ENCODE data around the gene HMGA1. TPM values are rescaled to one million over a fixed set of nuclear protein-coding genes. Genes with fewer than 3 reads are reported as not detected.

Gene HMGA1
- total RNA-seq, 1 experiment from 2014 or later, result 2,446 TPM

- TF ChIP-seq HMGA2 (CRISPR knock-in tag; IDR thresholded peaks at IDR 0.05) (no peak), CREB1 (CRISPR knock-in tag; IDR thresholded peaks at IDR 0.05) (0 out of 2 replicates have a peak, but pooled peaks have one; percentile 71), NFE2L1 (CRISPR knock-in tag; IDR thresholded peaks at IDR 0.05) (peak; percentile 82), ZNF263 (CRISPR knock-in tag; IDR thresholded peaks at IDR 0.05; ENCODE audit: low read depth) (no peak), NR3C1 (CRISPR knock-in tag; conservative IDR thresholded peaks at IDR 0.05; ENCODE audit: low read depth) (no peak), CTCF (IDR thresholded peaks at IDR 0.05) (no peak), E2F5 (CRISPR knock-in tag; IDR thresholded peaks at IDR 0.05) (peak; percentile 95)
Observed at GRCh38 chr6:34235307-34236130, 1.2 kb upstream of the HMGA1 start (continued).

GRCh38 chr6:34236131-34236442 is 586 bp upstream of the HMGA1 start:
- no peak for ATAC-seq

More at GRCh38 chr6:34236131-34236442, 586 bp upstream of the HMGA1 start:
- no peaks in the 10 kb centered on the region for H3K9me3 Mint-ChIP-seq
- POLR2A ChIA-PET, result interaction anchor here (1.0 to 2.2 kb wide), 11 partner anchors 9 to 1264 kb away, joined by 3 to 41 read pairs (median 11); partner anchors contain the start of gene SMIM29
- 0 out of 2 replicates have a peak, but pooled peaks have one; percentile 1 for TF ChIP-seq EMX1 (CRISPR knock-in tag; IDR thresholded peaks at IDR 0.05)
- peak; percentile 35; the same call in 1 of the 2 replicates for TF ChIP-seq TEAD4 (CRISPR knock-in tag; IDR thresholded peaks at IDR 0.05)
- TF ChIP-seq ZNF671 (CRISPR knock-in tag; IDR thresholded peaks at IDR 0.05), result no peak
- TF ChIP-seq AR (CRISPR knock-in tag; IDR thresholded peaks at IDR 0.05), result peak; percentile 82; the same call in 1 of the 2 replicates
- peak; percentile 2; the same call in 1 of the 2 replicates for TF ChIP-seq ARID4B (CRISPR knock-in tag; IDR thresholded peaks at IDR 0.05; ENCODE audit: borderline replicate concordance)
- no peak for TF ChIP-seq ZBTB21 (CRISPR knock-in tag; IDR thresholded peaks at IDR 0.05; ENCODE audit: borderline replicate concordance)
- DNase-seq (ENCODE audit: low spot score), result peak; percentile 34
- H3K4me1 Mint-ChIP-seq, result peaks cover 49% of the 10 kb centered on the region
- H3K36me3 Mint-ChIP-seq, result peaks cover 27% of the 10 kb centered on the region
- peak overlapping the region; percentile 93 for H3K4me3 Mint-ChIP-seq
- no peaks in the 10 kb centered on the region for H3K27me3 Mint-ChIP-seq (ENCODE audit: low read depth)
- CTCF ChIA-PET, result interaction anchor here (1.0 to 1.7 kb wide), 6 partner anchors 9 to 72 kb away, joined by 3 to 10 read pairs (median 6); partner anchors contain the start of gene SMIM29
- H3K27ac Mint-ChIP-seq, result peak overlapping the region; percentile 100

Data from WTC11 (cell line).